OCI-LY7 (cell line): ENCODE results near the gene CACNA2D1. TPM values are rescaled to one million over a fixed set of nuclear protein-coding genes. Genes with fewer than 3 reads are reported as not detected.

Experiments used
- BruUV-seq: library from RNA; stranded (reverse); fragments of 400-500 nt; replicated peaks from 2 replicates; lab custom pipeline; 2021; lab: Mats Ljungman, UMichigan
- CTCF ChIA-PET: fragments of 300-600 bp; sonication (Branson Sonifier 250); formaldehyde crosslinking; loops from one replicate; lab custom pipeline; 2022; ENCODE audit warnings: antibody characterized with exemption; ENCODE audit not compliant: unreplicated experiment; lab: Charles Lee
- POLR2A ChIA-PET: fragments of 300-600 bp; sonication (Branson Sonifier 250); formaldehyde crosslinking; loops from one replicate; lab custom pipeline; 2022; ENCODE audit warnings: antibody characterized with exemption; lab: Charles Lee
- DNase-seq: peaks from one replicate; pipeline ENCODE4 v3.0.0-alpha.2; 2015; ENCODE audit warnings: low spot score
- H2AFZ ChIP-seq: fragments of 200-600 bp; sonication (generic), shearing (Covaris generic); 2 replicates; pipeline ENCODE4 v1.6.1; 2014; ENCODE audit warnings: mild to moderate bottlenecking, antibody characterized with exemption, low read length, moderate library complexity
- H3K27ac ChIP-seq: fragments of 200-600 bp; sonication (generic); 2 replicates; pipeline ENCODE4 v1.5.1; 2014; ENCODE audit warnings: mixed run types, low read depth, mild to moderate bottlenecking, moderate library complexity, low read length, inconsistent platforms; ENCODE audit not compliant: poor library complexity, severe bottlenecking
- H3K36me3 ChIP-seq: fragments of 200-600 bp; sonication (generic); 2 replicates; pipeline ENCODE4 v1.6.1; 2014; ENCODE audit warnings: mild to moderate bottlenecking, antibody characterized with exemption, low read length, moderate library complexity, mixed read lengths; ENCODE audit not compliant: insufficient read depth
- H3K4me1 ChIP-seq: fragments of 200-600 bp; sonication (generic); 2 replicates; pipeline ENCODE4 v1.5.1; 2014; ENCODE audit warnings: mild to moderate bottlenecking, low read length; ENCODE audit not compliant: insufficient read depth, poor library complexity, severe bottlenecking
- H3K4me2 ChIP-seq: fragments of 200-600 bp; sonication (generic); 2 replicates; pipeline ENCODE4 v1.6.1; 2014; ENCODE audit warnings: mild to moderate bottlenecking, low read length
- H3K4me3 ChIP-seq: fragments of 200-600 bp; sonication (generic); 2 replicates; pipeline ENCODE4 v1.5.1; 2014; ENCODE audit warnings: mild to moderate bottlenecking, low read depth, low read length; ENCODE audit not compliant: poor library complexity, severe bottlenecking
- H3K79me2 ChIP-seq: fragments of 200-600 bp; sonication (generic); 2 replicates; pipeline ENCODE4 v1.6.1; 2016; ENCODE audit warnings: low read depth, mild to moderate bottlenecking, low read length, moderate library complexity, mixed read lengths; ENCODE audit not compliant: insufficient read depth
- H3K9me2 ChIP-seq: fragments of 200-600 bp; sonication (generic); 2 replicates; pipeline ENCODE4 v1.6.1; 2016; ENCODE audit warnings: mild to moderate bottlenecking, low read length, mixed read lengths; ENCODE audit not compliant: insufficient read depth
- H3K9me3 ChIP-seq: fragments of 200-600 bp; sonication (generic); 2 replicates; pipeline ENCODE4 v1.6.1; 2014; ENCODE audit warnings: mild to moderate bottlenecking, mixed run types, low read length, mixed read lengths
- H4K20me1 ChIP-seq: fragments of 200-600 bp; sonication (generic); 2 replicates; pipeline ENCODE4 v1.6.1; 2014; ENCODE audit warnings: mild to moderate bottlenecking, antibody characterized with exemption, low read length, moderate library complexity, mixed read lengths; ENCODE audit not compliant: insufficient read depth
- EZH2phosphoT487 ChIP-seq: fragments of 200-600 bp; sonication (generic); IDR thresholded peaks from 2 replicates; pipeline ENCODE4 v1.6.1; 2018; ENCODE audit warnings: low read depth, borderline replicate concordance, mild to moderate bottlenecking, mixed run types, antibody characterized with exemption, low read length, moderate library complexity, mixed read lengths
- intact Hi-C: fragments of 100-400 bp; cut with micrococcal nuclease; formaldehyde crosslinking; loops from one replicate; pipeline ENCODE4 v1.10.0; 2022; ENCODE audit not compliant: unreplicated experiment
- total RNA-seq, 2 experiments: library from RNA; depleted of rRNA in 1 of 2; stranded (reverse); fragments of >200 nt in 1 of 2; shearing (Covaris generic) in 1 of 2; gene quantifications; 2 replicates each; pipeline ENCODE4 v1.2.3, GENCODE V29; 2014 to 2022
- TF ChIP-seq, protein P1 (sequence below): fragments of 200-600 bp; sonication (generic); conservative IDR thresholded peaks from 2 replicates; pipeline ENCODE4 v1.5.1; 2014; ENCODE audit warnings: mild to moderate bottlenecking, antibody characterized with exemption, low read length, moderate library complexity, mixed read lengths

CACNA2D1 gene
- total RNA-seq, 2 experiments from 2014 or later, result not detected

DNA sequence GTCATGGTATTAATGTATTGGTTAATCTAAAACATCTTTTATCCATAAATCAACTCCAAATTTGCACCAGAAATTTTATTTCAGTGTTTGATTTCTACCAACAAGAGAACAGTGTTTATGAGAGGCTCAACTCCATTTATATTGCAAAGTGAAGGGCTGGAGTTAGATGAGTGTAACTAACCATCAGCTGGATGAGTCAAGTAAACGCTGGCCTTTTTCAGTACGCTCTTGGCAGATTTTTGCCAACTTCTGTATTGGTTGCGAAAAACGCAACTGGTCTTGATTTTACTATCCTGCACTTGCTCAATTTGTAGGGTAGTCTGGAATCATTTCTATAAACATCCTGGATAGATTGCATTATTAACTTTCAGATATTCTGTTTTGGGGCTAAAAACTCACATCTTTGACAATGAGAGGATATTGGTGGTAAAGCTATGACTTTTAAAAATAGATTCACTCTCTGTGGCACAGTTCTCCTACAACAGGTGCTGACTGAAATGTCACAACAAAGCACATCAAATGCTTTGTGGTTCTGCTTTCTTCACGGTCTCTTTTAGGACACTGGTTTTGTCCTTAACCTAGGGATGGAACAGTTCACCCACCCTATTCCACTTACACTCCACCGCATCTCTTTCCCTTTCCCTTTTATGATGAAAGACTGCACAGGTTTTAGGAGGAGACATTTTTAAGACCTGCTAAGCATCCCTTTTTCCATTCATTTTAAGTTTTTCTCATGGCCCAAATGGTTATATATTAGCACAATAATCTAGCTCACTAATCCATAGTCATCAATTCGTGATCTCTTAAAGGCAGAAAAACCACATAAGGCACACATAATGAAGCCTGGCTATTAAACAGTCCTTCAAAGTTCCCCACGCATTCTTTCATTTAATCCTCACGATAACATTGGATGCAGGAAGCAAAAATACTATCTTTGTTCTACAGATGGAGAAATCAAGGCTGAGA is 12.8 kb downstream of the CACNA2D1 start:
- H3K4me2 ChIP-seq, result no peak overlapping the region
- no peak for TF ChIP-seq EZH2phosphoT487
- TF ChIP-seq, protein P1, sequence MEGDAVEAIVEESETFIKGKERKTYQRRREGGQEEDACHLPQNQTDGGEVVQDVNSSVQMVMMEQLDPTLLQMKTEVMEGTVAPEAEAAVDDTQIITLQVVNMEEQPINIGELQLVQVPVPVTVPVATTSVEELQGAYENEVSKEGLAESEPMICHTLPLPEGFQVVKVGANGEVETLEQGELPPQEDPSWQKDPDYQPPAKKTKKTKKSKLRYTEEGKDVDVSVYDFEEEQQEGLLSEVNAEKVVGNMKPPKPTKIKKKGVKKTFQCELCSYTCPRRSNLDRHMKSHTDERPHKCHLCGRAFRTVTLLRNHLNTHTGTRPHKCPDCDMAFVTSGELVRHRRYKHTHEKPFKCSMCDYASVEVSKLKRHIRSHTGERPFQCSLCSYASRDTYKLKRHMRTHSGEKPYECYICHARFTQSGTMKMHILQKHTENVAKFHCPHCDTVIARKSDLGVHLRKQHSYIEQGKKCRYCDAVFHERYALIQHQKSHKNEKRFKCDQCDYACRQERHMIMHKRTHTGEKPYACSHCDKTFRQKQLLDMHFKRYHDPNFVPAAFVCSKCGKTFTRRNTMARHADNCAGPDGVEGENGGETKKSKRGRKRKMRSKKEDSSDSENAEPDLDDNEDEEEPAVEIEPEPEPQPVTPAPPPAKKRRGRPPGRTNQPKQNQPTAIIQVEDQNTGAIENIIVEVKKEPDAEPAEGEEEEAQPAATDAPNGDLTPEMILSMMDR, result no peak
- no peaks in the 10 kb centered on the region; the same call in 1 of the 2 replicates for H4K20me1 ChIP-seq
- H3K4me3 ChIP-seq, result no peak overlapping the region
- BruUV-seq, result no TSS peak
- H3K27ac ChIP-seq, result no peak overlapping the region
- H3K9me3 ChIP-seq, result no peaks in the 10 kb centered on the region
- no peak overlapping the region for H2AFZ ChIP-seq
- POLR2A ChIA-PET, result interaction anchor here (1.5 kb wide), 1 partner anchor 46 kb away, joined by 5 read pairs; no protein-coding TSS in a partner anchor
- H3K79me2 ChIP-seq, result no peaks in the 10 kb centered on the region
- no peaks in the 10 kb centered on the region for H3K9me2 ChIP-seq
- DNase-seq, result no peak
- no peaks in the 10 kb centered on the region for H3K4me1 ChIP-seq
- CTCF ChIA-PET, result no interaction called here
- no peaks in the 10 kb centered on the region for H3K36me3 ChIP-seq
- intact Hi-C loops, result no loop called here

DNA sequence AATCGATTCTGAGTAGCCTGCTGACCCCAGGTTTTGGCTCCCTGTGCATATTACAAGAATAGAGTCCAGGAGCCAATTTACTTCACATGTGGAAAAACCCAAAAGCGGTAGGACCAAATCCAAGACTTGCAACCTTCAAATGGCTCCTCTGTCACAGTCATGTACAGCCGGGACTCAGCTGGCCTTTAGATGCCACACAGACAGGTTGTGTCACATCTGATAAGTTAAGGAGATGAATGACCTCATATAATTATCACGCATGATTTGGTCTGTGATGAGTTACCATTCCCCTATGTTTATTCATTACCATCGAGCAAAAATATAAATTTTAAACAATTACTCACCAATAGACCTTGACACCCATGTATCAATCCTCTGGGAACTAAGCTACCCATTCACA is 14.2 kb downstream of the CACNA2D1 start:
- ChIA-PET POLR2A (no interaction called here), CTCF (no interaction called here)
- BruUV-seq, result no TSS peak
- Histone ChIP-seq H3K4me1 (no peaks in the 10 kb centered on the region), H4K20me1 (no peaks in the 10 kb centered on the region; the same call in 1 of the 2 replicates), H3K9me2 (no peaks in the 10 kb centered on the region), H3K9me3 (no peaks in the 10 kb centered on the region), H3K36me3 (no peaks in the 10 kb centered on the region), H3K27ac (no peak overlapping the region), H3K4me3 (no peak overlapping the region), H3K4me2 (no peak overlapping the region), H3K79me2 (no peaks in the 10 kb centered on the region), H2AFZ (no peak overlapping the region)
- no peak for TF ChIP-seq EZH2phosphoT487
- TF ChIP-seq, protein P1, result no peak
- intact Hi-C loops, result no loop called here
- DNase-seq, result no peak
